ENCODE data around the gene SPG11.

GRCh38 chr15:44591326-44591725 is 72.1 kb downstream of the SPG11 start:
- TF ChIP-seq POLR2A (IDR thresholded peaks at IDR 0.05) (no peak), CTCF (IDR thresholded peaks at IDR 0.05) (no peak)
